SU-DHL-6 (cell line): ENCODE measurements around the gene ANKRD60.

Experiments
- CTCF ChIP-seq: fragments of 200-600 bp; sonication (generic); IDR thresholded peaks from one replicate; pipeline ENCODE4 v1.5.1; 2017; ENCODE audit warnings: antibody characterized with exemption, mild to moderate bottlenecking, low read length, moderate library complexity; ENCODE audit not compliant: insufficient read depth, poor library complexity, severe bottlenecking
- EZH2phosphoT487 ChIP-seq: fragments of 200-600 bp; sonication (generic), shearing (Covaris generic); conservative IDR thresholded peaks from 2 replicates; pipeline ENCODE4 v1.6.1; 2018; ENCODE audit warnings: mild to moderate bottlenecking, antibody characterized with exemption, low read length, moderate library complexity, mixed read lengths

DNA sequence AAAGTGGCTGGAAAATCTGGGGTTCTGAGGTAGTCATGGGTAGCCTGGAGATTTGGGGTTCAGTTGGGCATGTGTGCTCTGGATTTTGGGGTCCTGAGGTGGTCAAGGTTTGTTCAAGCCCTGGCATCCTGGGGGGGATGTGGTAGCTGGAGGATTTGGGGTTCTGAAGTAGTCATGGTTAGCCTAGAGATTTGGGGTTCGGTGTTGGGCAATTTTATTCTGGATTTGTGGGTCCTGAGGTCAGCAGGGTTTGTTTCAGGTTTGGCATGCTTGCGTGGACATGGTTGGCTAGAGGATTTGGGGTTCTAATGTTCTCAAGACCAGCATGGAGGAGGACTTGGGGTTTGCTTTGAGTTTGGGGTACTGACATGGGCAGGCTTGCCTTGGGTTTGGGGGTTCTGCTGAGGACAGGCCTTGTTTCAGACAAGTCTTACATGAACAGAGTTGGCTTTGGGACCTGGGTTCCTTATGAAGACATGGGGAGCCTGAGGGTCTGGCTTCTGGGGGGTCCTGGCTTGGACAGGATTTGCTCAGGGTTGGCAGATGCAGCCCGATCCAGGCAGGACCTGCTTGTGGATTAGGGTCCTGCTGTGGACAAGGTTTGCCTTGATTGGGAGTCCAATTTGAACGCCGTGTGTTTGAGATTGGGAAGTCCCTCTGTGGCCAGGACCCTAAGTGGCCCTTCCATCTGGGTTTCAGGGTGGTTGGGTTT lies 906 bp downstream of the ANKRD60 start:
- TF ChIP-seq CTCF: no peak
- TF ChIP-seq EZH2phosphoT487: no peak
